Breast epithelium (tissue), 3 donors: ENCODE data around the gene APOF.
"Not testable (repeated sequence)": the region's sequence is repeated elsewhere in the genome, so short reads cannot be mapped to it uniquely, and the experiment has no call there.

Experiments
- POLR2A ChIP-seq: fragments of 450-650 bp; IDR thresholded peaks from one replicate; pipeline ENCODE4 v1.6.1; 2016; ENCODE audit warnings: antibody characterized with exemption, mild to moderate bottlenecking, moderate library complexity
- TF ChIP-seq, protein P1 (sequence below), 3 donors: fragments of 450-650 bp; IDR thresholded peaks; one replicate each; pipeline ENCODE4 v1.5.1; 2016 to 2017; ENCODE audit warnings: antibody characterized with exemption in 3 of 3, mild to moderate bottlenecking in 3 of 3, moderate library complexity in 3 of 3

DNA sequence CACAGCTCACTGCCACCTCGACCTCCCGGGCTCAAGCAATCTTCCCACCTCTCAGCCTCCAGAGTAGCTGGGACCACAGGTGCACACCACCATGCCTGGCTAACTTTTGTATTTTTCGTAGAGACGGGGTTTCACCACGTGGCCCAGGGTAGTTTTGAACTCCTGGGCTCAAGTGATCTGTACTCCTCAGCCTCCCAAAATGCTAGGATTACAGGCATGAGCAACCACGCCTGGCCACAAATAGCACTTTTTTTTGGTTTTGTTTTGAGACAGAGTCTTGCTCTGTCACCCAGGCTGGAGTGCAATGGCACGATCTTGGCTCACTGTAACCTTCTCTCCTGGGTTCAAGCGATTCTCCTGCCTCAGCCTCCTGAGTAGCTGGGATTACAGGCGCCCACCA lies 15.4 kb downstream of the APOF start:
- TF ChIP-seq, protein P1, sequence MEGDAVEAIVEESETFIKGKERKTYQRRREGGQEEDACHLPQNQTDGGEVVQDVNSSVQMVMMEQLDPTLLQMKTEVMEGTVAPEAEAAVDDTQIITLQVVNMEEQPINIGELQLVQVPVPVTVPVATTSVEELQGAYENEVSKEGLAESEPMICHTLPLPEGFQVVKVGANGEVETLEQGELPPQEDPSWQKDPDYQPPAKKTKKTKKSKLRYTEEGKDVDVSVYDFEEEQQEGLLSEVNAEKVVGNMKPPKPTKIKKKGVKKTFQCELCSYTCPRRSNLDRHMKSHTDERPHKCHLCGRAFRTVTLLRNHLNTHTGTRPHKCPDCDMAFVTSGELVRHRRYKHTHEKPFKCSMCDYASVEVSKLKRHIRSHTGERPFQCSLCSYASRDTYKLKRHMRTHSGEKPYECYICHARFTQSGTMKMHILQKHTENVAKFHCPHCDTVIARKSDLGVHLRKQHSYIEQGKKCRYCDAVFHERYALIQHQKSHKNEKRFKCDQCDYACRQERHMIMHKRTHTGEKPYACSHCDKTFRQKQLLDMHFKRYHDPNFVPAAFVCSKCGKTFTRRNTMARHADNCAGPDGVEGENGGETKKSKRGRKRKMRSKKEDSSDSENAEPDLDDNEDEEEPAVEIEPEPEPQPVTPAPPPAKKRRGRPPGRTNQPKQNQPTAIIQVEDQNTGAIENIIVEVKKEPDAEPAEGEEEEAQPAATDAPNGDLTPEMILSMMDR (IDR thresholded peaks at IDR 0.05): not testable (repeated sequence)
- TF ChIP-seq POLR2A: not testable (repeated sequence)
